ENCODE measurements around the gene TAS2R1. TPM values are rescaled to one million over a fixed set of nuclear protein-coding genes. Genes with fewer than 3 reads are reported as not detected.

The TAS2R1 gene
- total and polyA plus RNA-seq, 2 donors (not counting 1 experiment from before 2014, with no cell fraction given), result not detected

DNA sequence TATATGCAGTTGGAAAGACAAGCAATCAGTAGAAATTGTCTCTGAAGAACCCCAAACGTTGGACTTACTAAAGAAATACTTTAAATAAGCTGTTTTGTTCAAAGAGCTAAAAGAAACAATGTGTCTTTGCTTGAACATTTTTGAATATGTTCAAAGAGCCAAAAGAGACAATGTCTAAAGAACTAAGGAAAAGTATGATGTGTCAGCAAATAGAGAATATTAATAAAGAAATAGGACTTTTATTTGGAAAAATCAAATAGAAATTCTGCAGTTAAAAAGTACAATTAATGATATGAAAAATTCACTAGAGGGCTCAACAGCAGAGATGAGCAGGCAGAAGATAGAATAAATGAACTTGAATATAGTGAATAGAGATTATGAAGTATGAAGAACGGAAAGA lies 19.2 kb downstream of the TAS2R1 start:
- H3K79me2 ChIP-seq (ENCODE audit: control insufficient read depth, insufficient read depth, low read length), result no peaks in the 10 kb centered on the region
- no peaks in the 10 kb centered on the region for H3K36me3 ChIP-seq (replicated peaks in 1 of 2; ENCODE audit: control extremely low read depth in 1 of 2, control insufficient read depth in 1 of 2, extremely low read depth in 1 of 2, insufficient read depth in 2 of 2, low read length in 1 of 2)
- Mint-ChIP-seq H3K9me3 (ENCODE audit: insufficient read depth) (peaks cover 3% of the 10 kb centered on the region), H3K4me3 (no peak overlapping the region), H3K27ac (no peak overlapping the region), H3K27me3 (no peaks in the 10 kb centered on the region), H3K4me1 (no peaks in the 10 kb centered on the region)
- no peak overlapping the region for H3K27ac ChIP-seq (ENCODE audit: low read length in 2 of 2)
- no peaks in the 10 kb centered on the region for H3K4me1 ChIP-seq (ENCODE audit: control insufficient read depth in 2 of 2, insufficient read depth in 2 of 2, low read length in 2 of 2)
- no peaks in the 10 kb centered on the region for H3K27me3 ChIP-seq (replicated peaks in 1 of 4; ENCODE audit: control extremely low read depth in 1 of 4, control insufficient read depth in 3 of 4, insufficient read depth in 4 of 4, low read length in 3 of 4)
- DNase-seq, result no peak
- peaks cover 0 to 8% (median 0%) of the 10 kb centered on the region in 3 donors for H3K9me3 ChIP-seq (ENCODE audit: control extremely low read depth in 1 of 3, control insufficient read depth in 2 of 3, insufficient read depth in 1 of 3, low read length in 2 of 3)
- H3K4me2 ChIP-seq (replicated peaks; ENCODE audit: low read depth, low read length, poor library complexity, severe bottlenecking), result no peak overlapping the region
- CTCF ChIA-PET, result no interaction called here
- intact Hi-C loops (cut with micrococcal nuclease), result no loop called here
- no peaks in the 10 kb centered on the region for H4K20me1 ChIP-seq (ENCODE audit: control insufficient read depth, insufficient read depth, low read length, poor library complexity, severe bottlenecking)
- no peak for TF ChIP-seq EZH2 (IDR thresholded peaks at IDR 0.05; ENCODE audit: borderline replicate concordance, insufficient read depth, low read depth, low read length, poor library complexity, severe bottlenecking)
- TF ChIP-seq, protein P1, sequence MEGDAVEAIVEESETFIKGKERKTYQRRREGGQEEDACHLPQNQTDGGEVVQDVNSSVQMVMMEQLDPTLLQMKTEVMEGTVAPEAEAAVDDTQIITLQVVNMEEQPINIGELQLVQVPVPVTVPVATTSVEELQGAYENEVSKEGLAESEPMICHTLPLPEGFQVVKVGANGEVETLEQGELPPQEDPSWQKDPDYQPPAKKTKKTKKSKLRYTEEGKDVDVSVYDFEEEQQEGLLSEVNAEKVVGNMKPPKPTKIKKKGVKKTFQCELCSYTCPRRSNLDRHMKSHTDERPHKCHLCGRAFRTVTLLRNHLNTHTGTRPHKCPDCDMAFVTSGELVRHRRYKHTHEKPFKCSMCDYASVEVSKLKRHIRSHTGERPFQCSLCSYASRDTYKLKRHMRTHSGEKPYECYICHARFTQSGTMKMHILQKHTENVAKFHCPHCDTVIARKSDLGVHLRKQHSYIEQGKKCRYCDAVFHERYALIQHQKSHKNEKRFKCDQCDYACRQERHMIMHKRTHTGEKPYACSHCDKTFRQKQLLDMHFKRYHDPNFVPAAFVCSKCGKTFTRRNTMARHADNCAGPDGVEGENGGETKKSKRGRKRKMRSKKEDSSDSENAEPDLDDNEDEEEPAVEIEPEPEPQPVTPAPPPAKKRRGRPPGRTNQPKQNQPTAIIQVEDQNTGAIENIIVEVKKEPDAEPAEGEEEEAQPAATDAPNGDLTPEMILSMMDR (IDR thresholded peaks at IDR 0.05), result no peak
- no CpG with 5 or more reads among the region's 2 CpGs for WGBS (ENCODE audit: insufficient coverage)
- H3K4me3 ChIP-seq (ENCODE audit: control extremely low read depth in 1 of 5, extremely low read depth in 1 of 5, insufficient read depth in 1 of 5, low read depth in 2 of 5, low read length in 4 of 5), result no peak overlapping the region
- POLR2A ChIA-PET, result no interaction called here
- no peak overlapping the region for H3K9ac ChIP-seq (ENCODE audit: low read length)
- ATAC-seq (ENCODE audit: low read depth), result no peak
- H2AFZ ChIP-seq (ENCODE audit: insufficient read depth, low read depth, low read length, poor library complexity, severe bottlenecking), result no peak overlapping the region

GRCh38 chr5:9610364-9610763 lies 19.8 kb downstream of the TAS2R1 start:
- ChIA-PET POLR2A (no interaction called here), CTCF (no interaction called here)
- H3K27me3 ChIP-seq (replicated peaks in 1 of 4; ENCODE audit: control extremely low read depth in 1 of 4, control insufficient read depth in 3 of 4, insufficient read depth in 4 of 4, low read length in 3 of 4), result no peaks in the 10 kb centered on the region
- no peak overlapping the region for H3K4me3 Mint-ChIP-seq
- H3K27ac ChIP-seq (ENCODE audit: low read length in 2 of 2), result no peak overlapping the region
- H4K20me1 ChIP-seq (ENCODE audit: control insufficient read depth, insufficient read depth, low read length, poor library complexity, severe bottlenecking), result no peaks in the 10 kb centered on the region
- peaks cover 0 to 8% (median 0%) of the 10 kb centered on the region in 3 donors for H3K9me3 ChIP-seq (ENCODE audit: control extremely low read depth in 1 of 3, control insufficient read depth in 2 of 3, insufficient read depth in 1 of 3, low read length in 2 of 3)
- ATAC-seq (ENCODE audit: low read depth), result no peak
- H3K4me2 ChIP-seq (replicated peaks; ENCODE audit: low read depth, low read length, poor library complexity, severe bottlenecking), result no peak overlapping the region
- no peak for DNase-seq
- intact Hi-C loops (cut with micrococcal nuclease), result no loop called here
- H3K4me1 Mint-ChIP-seq, result no peaks in the 10 kb centered on the region
- TF ChIP-seq, protein P1 (IDR thresholded peaks at IDR 0.05), result no peak
- no peak for TF ChIP-seq EZH2 (IDR thresholded peaks at IDR 0.05; ENCODE audit: borderline replicate concordance, insufficient read depth, low read depth, low read length, poor library complexity, severe bottlenecking)
- no peak overlapping the region for H3K9ac ChIP-seq (ENCODE audit: low read length)
- no peaks in the 10 kb centered on the region for H3K36me3 ChIP-seq (replicated peaks in 1 of 2; ENCODE audit: control extremely low read depth in 1 of 2, control insufficient read depth in 1 of 2, extremely low read depth in 1 of 2, insufficient read depth in 2 of 2, low read length in 1 of 2)
- no peak overlapping the region for H3K4me3 ChIP-seq (ENCODE audit: control extremely low read depth in 1 of 5, extremely low read depth in 1 of 5, insufficient read depth in 1 of 5, low read depth in 2 of 5, low read length in 4 of 5)
- no peaks in the 10 kb centered on the region for H3K79me2 ChIP-seq (ENCODE audit: control insufficient read depth, insufficient read depth, low read length)
- peaks cover 3% of the 10 kb centered on the region for H3K9me3 Mint-ChIP-seq (ENCODE audit: insufficient read depth)
- H3K27me3 Mint-ChIP-seq, result no peaks in the 10 kb centered on the region
- no peak overlapping the region for H3K27ac Mint-ChIP-seq
- no peaks in the 10 kb centered on the region for H3K4me1 ChIP-seq (ENCODE audit: control insufficient read depth in 2 of 2, insufficient read depth in 2 of 2, low read length in 2 of 2)
- H2AFZ ChIP-seq (ENCODE audit: insufficient read depth, low read depth, low read length, poor library complexity, severe bottlenecking), result no peak overlapping the region
- WGBS (ENCODE audit: insufficient coverage), result 50% methylated on average over 1 of the region's 1 CpG
